GM12891 (cell line): ENCODE results near the gene APH1A.

Source experiments
- POLR2A ChIP-seq: IDR thresholded peaks from 2 replicates; pipeline ENCODE4 v1.6.1; 2011; ENCODE audit warnings: low read depth, low read length, control low read depth
- POLR2AphosphoS5 ChIP-seq: IDR thresholded peaks from 2 replicates; pipeline ENCODE4 v1.6.1; 2011; ENCODE audit warnings: low read depth, low read length, control low read depth
- POU2F2 ChIP-seq: IDR thresholded peaks from 2 replicates; pipeline ENCODE4 v1.6.1; 2011; ENCODE audit warnings: low read depth, mild to moderate bottlenecking, control low read depth, low read length, moderate library complexity
- SPI1 ChIP-seq: IDR thresholded peaks from 2 replicates; pipeline ENCODE4 v1.6.1; 2011; ENCODE audit warnings: low read depth, low read length, control low read depth
- TAF1 ChIP-seq: IDR thresholded peaks from 2 replicates; pipeline ENCODE4 v1.6.1; 2011; ENCODE audit warnings: low read depth, low read length, control low read depth

DNA sequence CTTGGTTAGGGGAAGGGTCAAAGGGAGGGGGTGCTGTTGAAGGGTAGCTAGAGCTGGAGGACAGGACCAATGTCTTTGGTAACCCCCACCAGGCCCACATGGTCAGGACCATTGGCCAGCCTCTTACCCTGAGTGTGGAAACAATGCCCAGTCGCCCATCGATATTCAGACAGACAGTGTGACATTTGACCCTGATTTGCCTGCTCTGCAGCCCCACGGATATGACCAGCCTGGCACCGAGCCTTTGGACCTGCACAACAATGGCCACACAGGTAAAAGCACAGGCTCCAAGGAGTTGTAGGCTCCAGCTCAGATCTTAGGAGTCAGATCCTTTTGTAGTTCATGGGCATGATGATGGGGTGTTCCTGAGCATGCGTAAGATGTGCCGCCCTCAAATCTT lies 7.4 kb downstream of the APH1A start:
- TF ChIP-seq TAF1 (no peak), POLR2A (no peak), POLR2AphosphoS5 (no peak; the same call in 1 of the 2 replicates), SPI1 (no peak), POU2F2 (no peak)
